Right kidney (tissue), 9 donors: ENCODE results near the gene CLCN2.

Experiments used
- DNase-seq: peaks from one replicate; pipeline ENCODE4 v3.0.0-alpha.2; 2016
- long read RNA-seq, 8 donors: transcript quantifications; one replicate each; lab custom pipeline, GENCODE V29; 2026

Gene CLCN2
- long read RNA-seq, donor 1, partial matches to known transcripts, result 0 of 3 reads
- long read RNA-seq, donor 1, other reads (novel, unspliced or antisense), result 0 of 3 reads
- long read RNA-seq, donor 2, partial matches to known transcripts, result 0 of 1 reads
- long read RNA-seq, donor 2, other reads (novel, unspliced or antisense), result 0 of 1 reads
- long read RNA-seq, donor 3, partial matches to known transcripts, result 0 of 3 reads
- long read RNA-seq, donor 3, other reads (novel, unspliced or antisense), result 0 of 3 reads
- long read RNA-seq, donor 4, partial matches to known transcripts, result 0 of 2 reads
- long read RNA-seq, donor 4, other reads (novel, unspliced or antisense), result 0 of 2 reads
- long read RNA-seq, donor 5, partial matches to known transcripts, result 0 of 3 reads
- long read RNA-seq, donor 5, other reads (novel, unspliced or antisense), result 0 of 3 reads
- long read RNA-seq, donor 6, partial matches to known transcripts, result 0 of 2 reads
- long read RNA-seq, donor 6, other reads (novel, unspliced or antisense), result 0 of 2 reads
- long read RNA-seq, donor 7, transcript CLCN2-216 (2 exons, 3,236 nt), result major isoform, 5 of 6 reads
- long read RNA-seq, donor 7, partial matches to known transcripts, result 0 of 6 reads
- long read RNA-seq, donor 7, other reads (novel, unspliced or antisense), result 0 of 6 reads
- long read RNA-seq, donor 8, partial matches to known transcripts, result 0 of 3 reads
- long read RNA-seq, donor 8, other reads (novel, unspliced or antisense), result 0 of 3 reads

- DNase-seq, result peak; percentile 83
Observed at GRCh38 chr3:184361532-184361931, at the start of gene CLCN2, which contains the start of gene POLR2H. Gene CLCN2 (minus strand): TSS chr3:184361605. CDS start chr3:184361479, 126 bp downstream. Gene POLR2H (plus strand): TSS chr3:184361710. CDS start chr3:184363493, 1,783 bp downstream.

GRCh38 chr3:184409946-184410500 lies 48.6 kb upstream of the CLCN2 start:
- DNase-seq, result no peak

GRCh38 chr3:184409331-184409926 lies 48.0 kb upstream of the CLCN2 start:
- no peak for DNase-seq

GRCh38 chr3:184405075-184406030 lies 43.9 kb upstream of the CLCN2 start:
- no peak for DNase-seq

- DNase-seq, result no peak
Observed at GRCh38 chr3:184399410-184399809, 38.0 kb upstream of the CLCN2 start.

- no peak for DNase-seq
Observed at GRCh38 chr3:184395320-184395660, 33.9 kb upstream of the CLCN2 start.

GRCh38 chr3:184391266-184391665 lies 29.9 kb upstream of the CLCN2 start:
- no peak for DNase-seq

GRCh38 chr3:184389935-184390528 lies 28.6 kb upstream of the CLCN2 start:
- DNase-seq, result no peak

GRCh38 chr3:184389384-184389783 lies 28.0 kb upstream of the CLCN2 start:
- DNase-seq, result no peak

GRCh38 chr3:184388936-184389230 lies 27.5 kb upstream of the CLCN2 start:
- no peak for DNase-seq

GRCh38 chr3:184388164-184388935 lies 26.9 kb upstream of the CLCN2 start:
- no peak for DNase-seq

- DNase-seq, result no peak
Observed at GRCh38 chr3:184387174-184387714, 25.8 kb upstream of the CLCN2 start.

GRCh38 chr3:184386047-184386806 lies 24.8 kb upstream of the CLCN2 start:
- DNase-seq, result no peak

GRCh38 chr3:184384856-184385422 lies 23.5 kb upstream of the CLCN2 start:
- no peak for DNase-seq

GRCh38 chr3:184384342-184384741 lies 22.9 kb upstream of the CLCN2 start:
- no peak for DNase-seq

- no peak for DNase-seq
Observed at GRCh38 chr3:184383033-184383740, 21.8 kb upstream of the CLCN2 start.

- DNase-seq, result no peak
Observed at GRCh38 chr3:184382326-184383032, 21.1 kb upstream of the CLCN2 start.
